ENCODE results near the gene PWWP2B.

The PWWP2B gene

DNA sequence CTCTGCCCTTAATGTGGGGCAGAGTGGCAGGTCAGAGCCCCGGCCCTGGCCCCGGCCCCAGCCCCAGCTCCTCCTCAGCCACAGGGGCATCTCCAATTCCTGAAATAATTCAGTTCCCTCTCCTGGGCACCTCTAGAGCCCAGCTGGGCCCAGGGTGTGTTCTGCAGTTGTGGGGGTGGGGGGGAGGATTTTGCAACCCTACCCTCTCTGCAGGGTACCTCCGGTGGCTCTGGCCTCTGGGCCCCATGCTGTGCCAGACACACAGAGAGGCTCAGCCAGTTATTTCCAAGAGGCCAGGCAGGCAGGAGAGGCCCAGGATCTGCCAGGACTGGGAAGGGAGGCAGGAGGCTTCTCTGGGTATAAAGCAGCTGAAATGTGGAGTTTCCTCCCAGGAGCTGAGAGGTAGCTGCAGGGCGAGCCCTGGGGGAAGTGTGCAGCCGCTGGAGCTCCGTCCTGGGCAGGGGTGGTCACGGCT, 47.9 kb downstream of the PWWP2B start:
- H3K4me2 ChIP-seq (ENCODE audit: low read depth, low read length, poor library complexity, severe bottlenecking): no peak overlapping the region
- H4K20me1 ChIP-seq (ENCODE audit: low read depth, low read length): no peaks in the 10 kb centered on the region
- H3F3A ChIP-seq (ENCODE audit: insufficient read depth): no peaks in the 10 kb centered on the region
- no peak overlapping the region for H3K4me3 ChIP-seq (ENCODE audit: insufficient read depth, low read length, poor library complexity, severe bottlenecking)
- H2AFZ ChIP-seq (ENCODE audit: low read depth, low read length, severe bottlenecking): no peak overlapping the region
- no peaks in the 10 kb centered on the region for H3K36me3 ChIP-seq (ENCODE audit: low read length)
- no peaks in the 10 kb centered on the region for H3K9me2 ChIP-seq (replicated peaks; ENCODE audit: insufficient read depth, low read length)
- H3K9ac ChIP-seq (ENCODE audit: low read length): no peak overlapping the region
- no peaks in the 10 kb centered on the region for H3K27me3 ChIP-seq (ENCODE audit: low read length)
- TF ChIP-seq EZH2phosphoT487 (conservative IDR thresholded peaks at IDR 0.05; ENCODE audit: low read length): no peak
- no peak overlapping the region for H3K27ac ChIP-seq (ENCODE audit: low read depth, low read length)
- no peaks in the 10 kb centered on the region for H3K79me2 ChIP-seq (ENCODE audit: insufficient read depth, low read length)
- no peaks in the 10 kb centered on the region for H3K9me3 ChIP-seq (ENCODE audit: insufficient read depth, low read length)

DNA sequence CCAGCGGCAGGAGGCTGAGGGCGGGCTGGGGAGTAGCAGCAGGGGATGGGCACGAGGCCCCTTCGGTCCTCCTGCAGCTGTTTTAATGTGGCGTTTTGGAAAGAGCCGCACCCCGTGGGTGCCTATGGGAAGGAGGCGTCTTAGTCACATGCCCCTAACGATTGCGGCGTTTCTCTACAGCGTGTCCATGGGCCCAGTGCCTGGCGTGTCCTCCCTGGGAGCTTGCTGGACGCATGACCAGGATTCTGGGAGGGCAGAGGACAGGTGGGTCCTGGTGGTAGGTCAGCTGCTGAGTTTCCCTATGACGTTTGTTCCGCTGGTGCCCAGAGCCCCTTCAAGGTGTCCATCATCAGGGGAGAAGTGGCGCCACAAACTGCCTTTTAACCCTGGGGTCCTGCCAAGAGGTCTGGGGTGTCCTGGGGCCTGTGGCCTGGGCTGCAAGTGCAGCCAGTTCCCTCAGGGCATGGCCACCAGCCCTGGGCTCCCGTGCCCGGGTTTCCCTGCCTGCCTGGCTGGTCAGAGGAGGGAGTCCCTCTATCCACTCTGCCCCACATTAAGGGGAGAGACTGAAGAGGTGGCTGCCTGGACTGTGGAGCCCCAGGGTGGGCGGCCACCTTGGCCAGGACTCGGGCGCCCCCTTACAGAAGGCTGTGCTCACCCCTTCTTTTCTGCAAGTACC, 48.7 kb downstream of the PWWP2B start:
- TF ChIP-seq, protein P1, sequence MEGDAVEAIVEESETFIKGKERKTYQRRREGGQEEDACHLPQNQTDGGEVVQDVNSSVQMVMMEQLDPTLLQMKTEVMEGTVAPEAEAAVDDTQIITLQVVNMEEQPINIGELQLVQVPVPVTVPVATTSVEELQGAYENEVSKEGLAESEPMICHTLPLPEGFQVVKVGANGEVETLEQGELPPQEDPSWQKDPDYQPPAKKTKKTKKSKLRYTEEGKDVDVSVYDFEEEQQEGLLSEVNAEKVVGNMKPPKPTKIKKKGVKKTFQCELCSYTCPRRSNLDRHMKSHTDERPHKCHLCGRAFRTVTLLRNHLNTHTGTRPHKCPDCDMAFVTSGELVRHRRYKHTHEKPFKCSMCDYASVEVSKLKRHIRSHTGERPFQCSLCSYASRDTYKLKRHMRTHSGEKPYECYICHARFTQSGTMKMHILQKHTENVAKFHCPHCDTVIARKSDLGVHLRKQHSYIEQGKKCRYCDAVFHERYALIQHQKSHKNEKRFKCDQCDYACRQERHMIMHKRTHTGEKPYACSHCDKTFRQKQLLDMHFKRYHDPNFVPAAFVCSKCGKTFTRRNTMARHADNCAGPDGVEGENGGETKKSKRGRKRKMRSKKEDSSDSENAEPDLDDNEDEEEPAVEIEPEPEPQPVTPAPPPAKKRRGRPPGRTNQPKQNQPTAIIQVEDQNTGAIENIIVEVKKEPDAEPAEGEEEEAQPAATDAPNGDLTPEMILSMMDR (IDR thresholded peaks at IDR 0.05; ENCODE audit: insufficient read depth, low read length, poor library complexity, severe bottlenecking): no peak
- no peak for TF ChIP-seq EZH2phosphoT487 (conservative IDR thresholded peaks at IDR 0.05; ENCODE audit: low read length)
- Histone ChIP-seq H3K4me3 (ENCODE audit: insufficient read depth, low read length, poor library complexity, severe bottlenecking) (no peak overlapping the region), H3K79me2 (ENCODE audit: insufficient read depth, low read length) (no peaks in the 10 kb centered on the region), H3K9me3 (ENCODE audit: insufficient read depth, low read length) (no peaks in the 10 kb centered on the region), H3K9me2 (replicated peaks; ENCODE audit: insufficient read depth, low read length) (no peaks in the 10 kb centered on the region), H2AFZ (ENCODE audit: low read depth, low read length, severe bottlenecking) (no peak overlapping the region), H3K36me3 (ENCODE audit: low read length) (no peaks in the 10 kb centered on the region), H4K20me1 (ENCODE audit: low read depth, low read length) (no peaks in the 10 kb centered on the region), H3K27ac (ENCODE audit: low read depth, low read length) (no peak overlapping the region), H3K27me3 (ENCODE audit: low read length) (no peaks in the 10 kb centered on the region), H3K4me2 (ENCODE audit: low read depth, low read length, poor library complexity, severe bottlenecking) (no peak overlapping the region), H3K9ac (ENCODE audit: low read length) (no peak overlapping the region), H3F3A (ENCODE audit: insufficient read depth) (no peaks in the 10 kb centered on the region)

DNA sequence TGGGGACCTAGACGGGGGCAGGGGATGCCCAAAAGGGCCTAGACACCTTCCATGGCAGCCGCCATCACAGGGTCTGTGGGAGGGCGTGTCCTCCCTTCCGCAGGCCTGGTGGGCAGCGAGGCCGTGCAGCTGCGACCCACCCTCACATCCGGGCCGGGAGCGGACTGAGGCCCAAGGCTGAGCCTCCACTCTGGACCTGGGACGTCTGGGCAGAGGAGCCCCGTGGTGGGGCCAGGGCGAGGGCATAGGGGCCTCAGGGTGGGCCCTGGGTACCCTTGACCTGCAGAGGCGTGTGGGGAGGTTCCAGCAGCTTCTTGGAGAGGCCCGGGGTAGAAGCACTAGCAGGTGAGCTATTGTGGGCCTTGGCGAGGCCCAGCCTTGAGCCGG, 49.2 kb downstream of the PWWP2B start:
- H3F3A ChIP-seq (ENCODE audit: insufficient read depth): no peaks in the 10 kb centered on the region
- H3K36me3 ChIP-seq (ENCODE audit: low read length): no peaks in the 10 kb centered on the region
- H3K4me2 ChIP-seq (ENCODE audit: low read depth, low read length, poor library complexity, severe bottlenecking): no peak overlapping the region
- H4K20me1 ChIP-seq (ENCODE audit: low read depth, low read length): no peaks in the 10 kb centered on the region
- H3K4me3 ChIP-seq (ENCODE audit: insufficient read depth, low read length, poor library complexity, severe bottlenecking): no peak overlapping the region
- H2AFZ ChIP-seq (ENCODE audit: low read depth, low read length, severe bottlenecking): no peak overlapping the region
- no peaks in the 10 kb centered on the region for H3K27me3 ChIP-seq (ENCODE audit: low read length)
- no peaks in the 10 kb centered on the region for H3K79me2 ChIP-seq (ENCODE audit: insufficient read depth, low read length)
- H3K27ac ChIP-seq (ENCODE audit: low read depth, low read length): no peak overlapping the region
- TF ChIP-seq, protein P1 (IDR thresholded peaks at IDR 0.05; ENCODE audit: insufficient read depth, low read length, poor library complexity, severe bottlenecking): no peak
- TF ChIP-seq EZH2phosphoT487 (conservative IDR thresholded peaks at IDR 0.05; ENCODE audit: low read length): no peak
- H3K9me3 ChIP-seq (ENCODE audit: insufficient read depth, low read length): no peaks in the 10 kb centered on the region
- H3K9me2 ChIP-seq (replicated peaks; ENCODE audit: insufficient read depth, low read length): no peaks in the 10 kb centered on the region
- no peak overlapping the region for H3K9ac ChIP-seq (ENCODE audit: low read length)

DNA sequence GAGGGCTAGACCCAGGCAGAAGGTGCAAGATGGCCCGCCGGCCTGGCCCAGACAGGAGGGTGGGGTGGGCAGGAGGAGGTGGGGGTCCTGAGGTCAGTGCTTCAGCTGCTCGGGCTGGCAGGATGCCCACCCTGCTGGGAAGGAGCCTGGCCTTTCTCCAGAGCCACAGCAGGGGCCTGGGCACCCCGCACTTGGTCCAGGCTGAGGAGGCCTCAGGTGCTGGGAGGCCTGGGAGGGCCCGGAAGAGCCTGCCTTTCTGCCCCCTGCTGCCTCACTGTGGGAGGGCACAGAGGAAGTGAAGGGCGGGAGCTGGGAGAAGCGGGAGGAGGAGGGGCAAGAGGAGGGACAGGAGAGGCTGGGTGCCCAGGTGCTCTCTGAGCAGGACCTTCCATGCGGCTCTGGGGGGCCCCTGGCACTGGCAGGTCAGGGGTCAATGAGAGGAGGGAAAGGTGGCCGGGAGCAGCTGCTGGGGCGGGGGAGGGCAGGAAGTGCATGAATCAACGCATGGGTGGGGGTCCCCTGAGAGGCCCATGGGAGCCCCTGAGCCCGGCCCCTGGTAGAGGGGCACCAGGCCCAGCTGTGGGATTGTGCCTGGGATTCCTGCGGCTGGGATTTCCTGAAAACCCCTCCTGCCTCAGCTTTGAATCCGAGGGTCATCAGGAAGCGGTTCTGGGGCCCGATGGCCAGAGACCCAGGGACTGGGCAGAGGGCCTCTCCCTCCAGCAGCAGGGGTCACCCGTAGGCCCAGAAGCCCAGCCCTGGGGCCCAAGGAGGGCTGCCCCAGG, 49.9 kb downstream of the PWWP2B start:
- H2AFZ ChIP-seq (ENCODE audit: low read depth, low read length, severe bottlenecking): no peak overlapping the region

More for the DNA sequence above, 49.9 kb downstream of the PWWP2B start:
- no peak overlapping the region for H3K4me3 ChIP-seq (ENCODE audit: insufficient read depth, low read length, poor library complexity, severe bottlenecking)
- H3K4me2 ChIP-seq (ENCODE audit: low read depth, low read length, poor library complexity, severe bottlenecking): no peak overlapping the region
- no peak overlapping the region for H3K9ac ChIP-seq (ENCODE audit: low read length)
- H3K9me2 ChIP-seq (replicated peaks; ENCODE audit: insufficient read depth, low read length): no peaks in the 10 kb centered on the region
- no peaks in the 10 kb centered on the region for H3K36me3 ChIP-seq (ENCODE audit: low read length)
- H3K27ac ChIP-seq (ENCODE audit: low read depth, low read length): no peak overlapping the region
- no peaks in the 10 kb centered on the region for H4K20me1 ChIP-seq (ENCODE audit: low read depth, low read length)
- no peak for TF ChIP-seq EZH2phosphoT487 (conservative IDR thresholded peaks at IDR 0.05; ENCODE audit: low read length)
- TF ChIP-seq, protein P1 (IDR thresholded peaks at IDR 0.05; ENCODE audit: insufficient read depth, low read length, poor library complexity, severe bottlenecking): no peak
- H3K79me2 ChIP-seq (ENCODE audit: insufficient read depth, low read length): no peaks in the 10 kb centered on the region
- H3K27me3 ChIP-seq (ENCODE audit: low read length): no peaks in the 10 kb centered on the region
- H3F3A ChIP-seq (ENCODE audit: insufficient read depth): no peaks in the 10 kb centered on the region
- H3K9me3 ChIP-seq (ENCODE audit: insufficient read depth, low read length): no peaks in the 10 kb centered on the region

Data from SU-DHL-6 (cell line).